K562 (cell line): ENCODE results near the gene IBTK. TPM values are rescaled to one million over a fixed set of nuclear protein-coding genes. Genes with fewer than 3 reads are reported as not detected.
"Not testable (repeated sequence)": the region's sequence is repeated elsewhere in the genome, so short reads cannot be mapped to it uniquely, and the experiment has no call there.

Source experiments
- ATAC-seq: fragments of 200-7000 bp; cut with Tn5 transposase; 3 replicates; pipeline ENCODE4 v1.9.1; 2020; ENCODE audit warnings: moderate library complexity
- BruUV-seq: library from RNA; stranded (reverse); fragments of 400-500 nt; replicated peaks from 2 replicates; lab custom pipeline; 2021; lab: Mats Ljungman, UMichigan
- CTCF ChIA-PET: fragments of 300-600 bp; formaldehyde crosslinking; extraction: SDS; loops from one replicate; lab custom pipeline; 2021; ENCODE audit warnings: low intra/inter-chr PET ratio; lab: Yijun Ruan, JAX
- POLR2A ChIA-PET: fragments of 300-600, 350-650 bp; sonication (Branson Sonifier 250); formaldehyde crosslinking; extraction: SDS; loops from one replicate; lab custom pipeline; 2021; ENCODE audit warnings: antibody characterized with exemption, inconsistent platforms; lab: Yijun Ruan, JAX
- DNase-seq, 4 experiments: peaks; one replicate each; pipeline versions ENCODE4 v3.0.0 to v3.0.0-alpha.2; 2011 to 2018; ENCODE audit warnings: low spot score in 3 of 4, mixed read lengths in 3 of 4; ENCODE audit errors: extremely low read depth in 1 of 4
- FAIRE-seq: peaks from 2 replicates; lab custom pipeline; 2011; peaks lifted over from hg19 to GRCh38; lab: Jason Lieb, UNC
- H2AFZ ChIP-seq: 2 replicates; pipeline ENCODE4 v1.6.0; 2011; ENCODE audit warnings: low read depth, low read length, control low read depth, inconsistent platforms
- H3K27ac ChIP-seq: fragments of 200-600 bp; 3 replicates; pipeline ENCODE4 v1.8.0; 2011; ENCODE audit warnings: low read depth, mild to moderate bottlenecking, control low read depth, inconsistent platforms, low read length, moderate library complexity, mixed read lengths; ENCODE audit errors: extremely low read depth
- H3K27me3 ChIP-seq, 2 experiments: fragments of 300-600 bp in 1 of 2; 2 replicates in 1 of 2; 3 replicates in 1 of 2; pipeline versions ENCODE4 v1.6.0 to v1.8.0; 2011; ENCODE audit warnings: inconsistent platforms in 2 of 2, low read length in 2 of 2, mild to moderate bottlenecking in 1 of 2, mixed read lengths in 1 of 2, moderate library complexity in 1 of 2; ENCODE audit not compliant: control insufficient read depth in 2 of 2, insufficient read depth in 2 of 2
- H3K36me3 ChIP-seq: fragments of 300-600 bp; 3 replicates; pipeline ENCODE4 v1.8.0; 2011; ENCODE audit warnings: mild to moderate bottlenecking, low read length, inconsistent platforms; ENCODE audit not compliant: control insufficient read depth, insufficient read depth
- H3K4me1 ChIP-seq, 2 experiments: fragments of 200-600 bp in 1 of 2; replicated peaks in 1 of 2; 2 replicates in 1 of 2; 3 replicates in 1 of 2; pipeline versions ENCODE4 v1.5.1 to v1.8.0; 2011; ENCODE audit warnings: inconsistent platforms in 2 of 2, low read length in 2 of 2, mild to moderate bottlenecking in 1 of 2, mixed read lengths in 1 of 2, moderate library complexity in 1 of 2; ENCODE audit not compliant: control insufficient read depth in 2 of 2, insufficient read depth in 2 of 2
- H3K4me2 ChIP-seq: 2 replicates; pipeline ENCODE4 v1.6.1; 2011; ENCODE audit warnings: low read length, control low read depth, inconsistent platforms, mixed read lengths; ENCODE audit not compliant: insufficient read depth
- H3K4me3 ChIP-seq: fragments of 200-600 bp; sonication (generic), shearing (Covaris generic); 2 replicates; pipeline ENCODE4 v1.5.1; 2016; ENCODE audit warnings: control low read depth, inconsistent platforms
- H3K79me2 ChIP-seq: fragments of 200-600 bp; 3 replicates; pipeline ENCODE4 v1.8.0; 2011; ENCODE audit warnings: low read length, inconsistent platforms; ENCODE audit not compliant: control insufficient read depth, insufficient read depth
- H3K9ac ChIP-seq, 2 experiments: 2 replicates each; pipeline versions ENCODE4 v1.6.0 to v1.6.1; 2011; ENCODE audit warnings: low read depth in 2 of 2, low read length in 2 of 2, control low read depth in 1 of 2, inconsistent platforms in 1 of 2, mild to moderate bottlenecking in 1 of 2, mixed read lengths in 1 of 2; ENCODE audit not compliant: insufficient read depth in 1 of 2
- H3K9me1 ChIP-seq: one replicate; pipeline ENCODE4 v1.6.0; 2011; ENCODE audit warnings: inconsistent platforms, mild to moderate bottlenecking, low read length, moderate library complexity; ENCODE audit not compliant: control insufficient read depth, insufficient read depth
- H3K9me3 ChIP-seq: replicated peaks from 2 replicates; pipeline ENCODE4 v1.5.1; 2011; ENCODE audit warnings: low read depth, low read length, inconsistent platforms; ENCODE audit not compliant: control insufficient read depth, insufficient read depth
- H4K20me1 ChIP-seq: replicated peaks from 2 replicates; pipeline ENCODE4 v1.6.1; 2011; ENCODE audit warnings: low read length, inconsistent platforms, mixed read lengths; ENCODE audit not compliant: control insufficient read depth, insufficient read depth
- ARHGAP35 ChIP-seq: fragments of 450-650 bp; IDR thresholded peaks from 2 replicates; pipeline ENCODE4 v1.6.1; 2018; ENCODE audit not compliant: partially characterized antibody
- UBTF ChIP-seq, 2 experiments: IDR thresholded peaks; 2 replicates each; pipeline ENCODE4 v1.6.1; 2012; ENCODE audit warnings: improper control_type of control experiment in 2 of 2, low read depth in 2 of 2, low read length in 2 of 2, borderline replicate concordance in 1 of 2
- WGBS: fragments of 100-300 bp; shearing (Covaris generic); methylation state at CpG from one replicate; pipeline ENCODE4 v1.1.6; 2016; ENCODE audit warnings: low coverage, mixed read lengths; ENCODE audit not compliant: insufficient coverage; ENCODE audit errors: missing lambda C conversion rate; 5-methylcytosine and 5-hydroxymethylcytosine counted together
- in situ Hi-C: fragments of 300-500 bp; cut with MboI; formaldehyde crosslinking; loops from 4 replicates; pipeline ENCODE4 v1.15.0; 2018; ENCODE audit warnings: inconsistent platforms, mixed read lengths
- intact Hi-C: fragments of 100-400 bp; cut with micrococcal nuclease; formaldehyde crosslinking; loops from 2 replicates; pipeline ENCODE4 v1.14.2; 2022
- polyA plus RNA-seq, 8 experiments: library from polyadenylated mRNA; depleted of rRNA in 4 of 8; stranded (reverse) in 5 of 8; unstranded in 3 of 8; fragments of >200 nt; fragmentation: Nextera tagmentation in 2 of 8; fragmentation: Illumina TruSeq in 1 of 8; extraction: Ambion mirVana in 2 of 8; extraction: Trizol in 1 of 8; gene quantifications; 2 replicates each; pipeline versions ENCODE4 v1.2.1 to v1.2.3, GENCODE V29; 2011 to 2014; ENCODE audit warnings: inconsistent platforms in 1 of 8, missing spikeins in 1 of 8
- total RNA-seq, 7 experiments: library from RNA; depleted of rRNA in 6 of 7; stranded (reverse); fragments of >200 nt in 6 of 7; fragmentation: Illumina TruSeq in 2 of 7; extraction: Trizol in 2 of 7; gene quantifications; 2 replicates each; pipeline versions ENCODE4 v1.2.1 to v1.2.3, GENCODE V29; 2011 to 2021; ENCODE audit warnings: low replicate concordance in 1 of 7

IBTK gene
- total and polyA plus RNA-seq, 9 of the 15 experiments (the other 6 are each of a cell fraction or from before 2014, with no cell fraction given), result 13.2 to 36.4 (median 21.8) TPM

DNA sequence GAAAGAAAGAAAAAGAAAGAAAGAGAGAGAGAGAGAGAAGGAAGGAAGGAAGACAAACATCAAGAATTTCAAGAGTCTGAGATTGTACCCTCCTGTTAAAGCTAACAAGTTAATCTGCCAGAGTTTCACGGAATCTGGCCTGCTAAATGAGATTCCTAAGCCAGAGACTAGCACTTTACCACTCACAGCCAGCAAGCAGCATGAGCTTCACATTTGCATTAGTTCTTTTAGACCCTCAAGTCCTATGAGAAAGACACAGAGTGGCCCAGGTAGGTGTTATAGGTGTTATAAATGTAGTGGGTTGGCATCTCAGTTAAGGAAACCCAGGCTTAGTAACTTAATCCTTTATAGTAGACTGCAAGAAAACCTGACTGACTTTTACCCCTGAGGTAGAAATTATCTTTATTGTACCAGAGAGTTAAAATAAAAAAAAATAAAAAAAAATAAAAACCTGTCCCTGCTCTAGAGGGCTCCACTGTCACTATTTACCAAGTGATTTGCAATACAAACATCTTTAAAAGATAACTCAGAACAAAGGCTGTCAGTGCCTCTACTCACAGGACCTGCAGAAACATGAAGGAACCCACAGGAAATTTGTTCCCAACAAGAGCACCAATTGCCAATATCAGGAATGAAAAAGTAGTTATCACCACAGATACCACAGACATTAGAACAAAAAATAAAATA is 9.7 kb upstream of the IBTK start (continued):
- TF ChIP-seq UBTF (IDR thresholded peaks at IDR 0.05; ENCODE audit: borderline replicate concordance in 1 of 2, low read depth in 2 of 2, low read length in 2 of 2), result no peak
- TF ChIP-seq ARHGAP35, result no peak

DNA sequence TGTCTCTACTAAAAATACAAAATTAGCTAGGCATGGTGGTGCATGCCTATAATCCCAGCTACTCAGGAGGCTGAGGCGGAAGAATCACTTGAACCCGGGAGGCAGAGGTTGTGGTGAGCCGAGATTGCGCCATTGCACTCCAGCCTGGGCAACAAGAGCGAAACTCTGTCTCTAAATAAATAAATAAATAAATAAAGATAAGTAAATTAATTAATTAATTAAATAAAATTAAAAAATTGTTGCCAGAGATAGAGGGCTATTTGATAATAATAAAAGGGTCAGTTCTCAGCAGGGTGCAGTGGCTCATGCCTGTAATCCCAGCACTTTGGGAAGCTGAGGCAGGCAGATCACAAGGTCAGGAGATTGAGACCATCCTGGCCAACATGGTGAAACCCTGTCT is 7.2 kb upstream of the IBTK start:
- in situ Hi-C loops, result loop anchor here (5.0 kb wide), 1 partner anchor 803 kb away; no protein-coding TSS in a partner anchor

More for the DNA sequence above, 7.2 kb upstream of the IBTK start:
- H3K79me2 ChIP-seq, BruUV-seq, H3K27ac ChIP-seq, H3K9me3 ChIP-seq, H3K9me1 ChIP-seq, H3K4me1 ChIP-seq, H3K36me3 ChIP-seq, FAIRE-seq, H3K27me3 ChIP-seq, intact Hi-C loops, H2AFZ ChIP-seq, H3K4me2 ChIP-seq, H3K4me3 ChIP-seq, H4K20me1 ChIP-seq, DNase-seq, H3K9ac ChIP-seq, POLR2A ChIA-PET, ATAC-seq: not testable (repeated sequence)
- CTCF ChIA-PET, result interaction anchor here (0.6 kb wide), 1 partner anchor 15 kb away, joined by 3 read pairs; no protein-coding TSS in a partner anchor
- WGBS, result 74% methylated on average over 3 of the region's 5 CpGs
